Immature natural killer cell (primary cell): ENCODE measurements around the gene KIF6. TPM values are rescaled to one million over a fixed set of nuclear protein-coding genes. Genes with fewer than 3 reads are reported as not detected.
A peak's percentile ranks its signal among the peaks of the same experiment; 100 is the strongest.
"Not testable (repeated sequence)": the region's sequence is repeated elsewhere in the genome, so short reads cannot be mapped to it uniquely, and the experiment has no call there.

ENCODE experiments used
- DNase-seq, 3 donors: peaks; one replicate each; pipeline ENCODE4 v3.0.0; 2022; ENCODE audit warnings: mixed read lengths in 1 of 3
- H3K27ac Mint-ChIP-seq, 6 donors: one replicate each; pipeline ENCODE4 v1.8.0; 2020; ENCODE audit warnings: mixed read lengths in 6 of 6, mild to moderate bottlenecking in 5 of 6, inconsistent platforms in 4 of 6, moderate library complexity in 3 of 6
- H3K27me3 Mint-ChIP-seq, 3 donors: one replicate each; pipeline ENCODE4 v1.8.0; 2020 to 2021; ENCODE audit warnings: low read depth in 3 of 3, mild to moderate bottlenecking in 3 of 3, mixed read lengths in 3 of 3, moderate library complexity in 3 of 3, inconsistent platforms in 1 of 3
- H3K36me3 Mint-ChIP-seq, 3 donors: one replicate each; pipeline ENCODE4 v1.8.0; 2020; ENCODE audit warnings: mixed read lengths in 3 of 3, inconsistent platforms in 2 of 3, mild to moderate bottlenecking in 2 of 3
- H3K4me1 Mint-ChIP-seq, 2 donors: one replicate each; pipeline ENCODE4 v1.8.0; 2020; ENCODE audit warnings: inconsistent platforms in 2 of 2, mild to moderate bottlenecking in 2 of 2, mixed read lengths in 2 of 2, moderate library complexity in 1 of 2
- H3K4me3 Mint-ChIP-seq, 5 donors: one replicate each; pipeline ENCODE4 v1.8.0; 2020; ENCODE audit warnings: mild to moderate bottlenecking in 5 of 5, mixed read lengths in 5 of 5, inconsistent platforms in 3 of 5, moderate library complexity in 3 of 5
- H3K9me3 Mint-ChIP-seq, 6 donors: one replicate each; pipeline ENCODE4 v1.8.0; 2020; ENCODE audit warnings: mild to moderate bottlenecking in 6 of 6, mixed read lengths in 6 of 6, inconsistent platforms in 4 of 6, moderate library complexity in 3 of 6
- polyA plus RNA-seq, 3 donors: library from polyadenylated mRNA; unstranded; fragments of 300-500 nt; fragmentation: Illumina TruSeq; gene quantifications; one replicate each; pipeline ENCODE4 v1.2.3, GENCODE V29; 2021

The KIF6 gene
- polyA plus RNA-seq, 3 donors from 2014 or later: not detected

GRCh38 chr6:39752835-39753724, 27.9 kb upstream of the KIF6 start:
- H3K27ac Mint-ChIP-seq: no peak overlapping the region
- H3K4me3 Mint-ChIP-seq: no peak overlapping the region
- no peak for DNase-seq
- H3K4me1 Mint-ChIP-seq: peaks cover 0 to 4% of the 10 kb centered on the region in 2 donors
- H3K9me3 Mint-ChIP-seq: no peaks in the 10 kb centered on the region
- no peaks in the 10 kb centered on the region for H3K36me3 Mint-ChIP-seq
- H3K27me3 Mint-ChIP-seq: peaks cover 0 to 12% (median 2%) of the 10 kb centered on the region in 3 donors

- Mint-ChIP-seq H3K36me3 (no peaks in the 10 kb centered on the region), H3K27me3 (peaks cover 2 to 16% (median 3%) of the 10 kb centered on the region in 3 donors), H3K27ac (no peak overlapping the region), H3K4me3 (no peak overlapping the region), H3K9me3 (no peaks in the 10 kb centered on the region), H3K4me1 (no peaks in the 10 kb centered on the region)
- DNase-seq: no peak
Observed at GRCh38 chr6:39746795-39747194, 21.6 kb upstream of the KIF6 start.

- peaks cover 7 to 11% (median 9%) of the 10 kb centered on the region in 3 donors for H3K27me3 Mint-ChIP-seq
- DNase-seq: no peak
- H3K9me3 Mint-ChIP-seq: no peaks in the 10 kb centered on the region
- H3K36me3 Mint-ChIP-seq: no peaks in the 10 kb centered on the region
- no peak overlapping the region for H3K27ac Mint-ChIP-seq
- H3K4me3 Mint-ChIP-seq: no peak overlapping the region
- no peaks in the 10 kb centered on the region for H3K4me1 Mint-ChIP-seq
Observed at GRCh38 chr6:39733704-39734103, 8.5 kb upstream of the KIF6 start.

- no peak overlapping the region for H3K4me3 Mint-ChIP-seq
- H3K9me3 Mint-ChIP-seq: no peaks in the 10 kb centered on the region
- no peaks in the 10 kb centered on the region for H3K36me3 Mint-ChIP-seq
- no peaks in the 10 kb centered on the region for H3K4me1 Mint-ChIP-seq
- peaks cover 5 to 13% (median 7%) of the 10 kb centered on the region in 3 donors for H3K27me3 Mint-ChIP-seq
- no peak overlapping the region for H3K27ac Mint-ChIP-seq
- DNase-seq: no peak
Observed at GRCh38 chr6:39731565-39731964, 6.4 kb upstream of the KIF6 start.

- H3K36me3 Mint-ChIP-seq: no peaks in the 10 kb centered on the region
- H3K4me3 Mint-ChIP-seq: no peak overlapping the region
- no peak overlapping the region for H3K27ac Mint-ChIP-seq
- H3K9me3 Mint-ChIP-seq: no peaks in the 10 kb centered on the region
- peaks cover 2 to 5% of the 10 kb centered on the region in 2 donors for H3K4me1 Mint-ChIP-seq
- H3K27me3 Mint-ChIP-seq: peaks cover 5 to 16% (median 5%) of the 10 kb centered on the region in 3 donors
- no peak for DNase-seq
Observed at GRCh38 chr6:39729945-39730344, 4.7 kb upstream of the KIF6 start.

GRCh38 chr6:39725632-39725997, 407 bp upstream of the KIF6 start:
- no peak for DNase-seq
- peak overlapping the region; percentile 35 to 96 (median 94) for H3K4me3 Mint-ChIP-seq
- no peak overlapping the region for H3K27ac Mint-ChIP-seq
- H3K4me1 Mint-ChIP-seq: peaks cover 7 to 11% of the 10 kb centered on the region in 2 donors
- no peaks in the 10 kb centered on the region for H3K9me3 Mint-ChIP-seq
- no peaks in the 10 kb centered on the region for H3K36me3 Mint-ChIP-seq
- peaks cover 0 to 8% (median 0%) of the 10 kb centered on the region in 3 donors for H3K27me3 Mint-ChIP-seq

GRCh38 chr6:39723350-39723749, 1.9 kb downstream of the KIF6 start:
- not testable (repeated sequence) for H3K27me3 Mint-ChIP-seq, DNase-seq, H3K9me3 Mint-ChIP-seq, H3K36me3 Mint-ChIP-seq, H3K27ac Mint-ChIP-seq
- Mint-ChIP-seq H3K4me1 (peaks cover 7 to 11% of the 10 kb centered on the region in 2 donors), H3K4me3 (peak overlapping the region in 1 of 5 donors; percentile 18)

- no peak overlapping the region for H3K27ac Mint-ChIP-seq
- H3K9me3 Mint-ChIP-seq: peaks cover 0 to 4% (median 0%) of the 10 kb centered on the region in 6 donors
- H3K4me3 Mint-ChIP-seq: no peak overlapping the region
- peaks cover 6 to 20% (median 12%) of the 10 kb centered on the region in 3 donors for H3K27me3 Mint-ChIP-seq
- no peak for DNase-seq
- peaks cover 0 to 6% (median 0%) of the 10 kb centered on the region in 3 donors for H3K36me3 Mint-ChIP-seq
- H3K4me1 Mint-ChIP-seq: no peaks in the 10 kb centered on the region
Observed at GRCh38 chr6:39714802-39715201, 10.4 kb downstream of the KIF6 start.

- H3K36me3 Mint-ChIP-seq: peaks cover 0 to 4% (median 0%) of the 10 kb centered on the region in 3 donors
- H3K27me3 Mint-ChIP-seq: peaks cover 6 to 11% (median 8%) of the 10 kb centered on the region in 3 donors
- no peaks in the 10 kb centered on the region for H3K4me1 Mint-ChIP-seq
- no peaks in the 10 kb centered on the region for H3K9me3 Mint-ChIP-seq
- H3K27ac Mint-ChIP-seq: no peak overlapping the region
- no peak overlapping the region for H3K4me3 Mint-ChIP-seq
- DNase-seq: no peak
Observed at GRCh38 chr6:39707962-39708683, 17.1 kb downstream of the KIF6 start.

- H3K4me1 Mint-ChIP-seq: no peaks in the 10 kb centered on the region
- peaks cover 0 to 4% (median 0%) of the 10 kb centered on the region in 3 donors for H3K36me3 Mint-ChIP-seq
- H3K4me3 Mint-ChIP-seq: no peak overlapping the region
- no peaks in the 10 kb centered on the region for H3K9me3 Mint-ChIP-seq
- H3K27ac Mint-ChIP-seq: no peak overlapping the region
- peaks cover 5 to 9% (median 6%) of the 10 kb centered on the region in 3 donors for H3K27me3 Mint-ChIP-seq
- no peak for DNase-seq
Observed at GRCh38 chr6:39706819-39707335, 18.3 kb downstream of the KIF6 start.

- Mint-ChIP-seq H3K4me1 (no peaks in the 10 kb centered on the region), H3K4me3 (no peak overlapping the region), H3K36me3 (no peaks in the 10 kb centered on the region), H3K9me3 (no peaks in the 10 kb centered on the region), H3K27me3 (peaks cover 0 to 4% (median 4%) of the 10 kb centered on the region in 3 donors), H3K27ac (no peak overlapping the region)
- no peak for DNase-seq
Observed at GRCh38 chr6:39702265-39702664, 22.9 kb downstream of the KIF6 start.

GRCh38 chr6:39700362-39700761, 24.8 kb downstream of the KIF6 start:
- no peaks in the 10 kb centered on the region for H3K9me3 Mint-ChIP-seq
- H3K4me1 Mint-ChIP-seq: no peaks in the 10 kb centered on the region
- H3K36me3 Mint-ChIP-seq: no peaks in the 10 kb centered on the region
- DNase-seq: no peak
- no peak overlapping the region for H3K4me3 Mint-ChIP-seq
- peaks cover 0 to 4% (median 3%) of the 10 kb centered on the region in 3 donors for H3K27me3 Mint-ChIP-seq
- no peak overlapping the region for H3K27ac Mint-ChIP-seq

- Mint-ChIP-seq H3K4me1 (no peaks in the 10 kb centered on the region), H3K4me3 (no peak overlapping the region), H3K9me3 (peaks cover 0 to 2% (median 0%) of the 10 kb centered on the region in 6 donors), H3K36me3 (no peaks in the 10 kb centered on the region), H3K27ac (no peak overlapping the region), H3K27me3 (peaks cover 1 to 7% (median 2%) of the 10 kb centered on the region in 3 donors)
- no peak for DNase-seq
Observed at GRCh38 chr6:39698789-39699188, 26.4 kb downstream of the KIF6 start.
